ENCODE data around the gene C1QTNF2. TPM values are rescaled to one million over a fixed set of nuclear protein-coding genes. Genes with fewer than 3 reads are reported as not detected.
A peak's percentile ranks its signal among the peaks of the same experiment; 100 is the strongest.

Gene C1QTNF2
- total RNA-seq = not detected

DNA sequence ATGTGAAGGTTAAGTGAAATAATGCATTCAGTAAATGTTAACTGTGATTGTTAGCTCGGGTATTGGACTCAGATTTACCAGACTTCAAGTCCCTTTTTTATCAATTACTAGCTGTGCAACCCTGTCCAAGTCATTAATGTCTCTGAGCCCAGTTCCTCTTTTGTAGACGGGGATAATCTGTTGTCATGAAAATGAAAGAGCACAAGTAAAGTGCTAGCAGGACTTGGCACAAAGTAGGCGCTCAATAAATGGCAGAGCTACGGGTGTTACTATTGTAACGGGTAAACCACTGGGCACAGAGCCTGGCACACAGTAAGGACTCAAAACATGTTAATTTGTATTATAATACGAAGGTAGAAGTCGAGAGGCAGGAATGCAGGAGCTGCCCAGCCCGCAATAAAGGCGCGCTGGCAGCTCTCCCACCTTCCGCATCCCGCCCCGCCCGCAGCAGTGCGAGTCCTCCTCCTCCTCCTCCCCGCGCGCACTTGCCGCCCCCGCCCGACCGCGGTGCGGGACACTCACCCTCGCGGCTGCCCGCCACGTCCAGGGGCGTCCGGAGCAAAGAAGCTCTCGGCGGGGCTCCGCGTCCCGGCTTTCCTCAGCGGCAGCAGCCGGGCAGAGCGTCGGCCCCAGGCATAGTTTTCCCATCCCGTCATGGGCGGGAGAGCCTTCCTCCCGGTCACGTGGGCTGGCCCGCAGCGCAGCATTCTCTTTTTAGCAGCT lies at the start of gene C1QTNF2:
C1QTNF2 (minus strand) TSS at position 637 of the 723 bp plus-strand sequence. CDS start 15,615 bp downstream, outside the sequence.
- H3K9me3 Mint-ChIP-seq (ENCODE audit: low read depth) = no peaks in the 10 kb centered on the region
- CTCF ChIA-PET = interaction anchor here (0.6 to 1.3 kb wide), 4 partner anchors 21 to 499 kb away, joined by 3 to 4 read pairs (median 4); no protein-coding TSS in a partner anchor
- DNase-seq (no peak), ATAC-seq (peak; percentile 45)
- H3K27me3 Mint-ChIP-seq = peaks cover 77% of the 10 kb centered on the region
- peaks cover 9% of the 10 kb centered on the region for H3K4me1 Mint-ChIP-seq
- peak within 1 kb of the TSS; percentile 27 for H3K4me3 Mint-ChIP-seq
- H3K36me3 Mint-ChIP-seq = no peaks in the 10 kb centered on the region
- H3K27ac Mint-ChIP-seq = no peak within 1 kb of the TSS

DNA sequence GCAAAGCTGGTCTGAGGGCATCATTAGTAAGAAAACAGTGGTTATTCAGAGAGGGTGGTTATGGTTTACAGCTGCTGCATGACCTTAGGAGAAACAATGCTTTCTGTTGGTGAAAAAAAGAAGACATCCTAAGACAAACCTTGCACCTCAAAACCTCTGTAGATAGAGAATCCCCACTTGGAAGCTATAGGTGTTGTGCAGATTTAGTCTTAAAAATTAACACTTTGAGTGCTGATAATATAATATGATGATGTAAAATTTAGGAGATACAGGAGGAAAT lies 49.8 kb upstream of the C1QTNF2 start:
- Mint-ChIP-seq H3K36me3 (peaks cover 33% of the 10 kb centered on the region), H3K9me3 (ENCODE audit: low read depth) (no peaks in the 10 kb centered on the region), H3K4me1 (peaks cover 72% of the 10 kb centered on the region), H3K4me3 (peak overlapping the region; percentile 87), H3K27me3 (no peaks in the 10 kb centered on the region), H3K27ac (peak overlapping the region; percentile 96)
- DNase-seq = no peak
- ATAC-seq = no peak
- CTCF ChIA-PET = interaction anchor here (1.4 to 3.4 kb wide), 4 partner anchors 10 to 87 kb away, joined by 3 to 40 read pairs (median 7); no protein-coding TSS in a partner anchor

GRCh38 chr5:160419458-160420330 lies 49.3 kb upstream of the C1QTNF2 start:
- Mint-ChIP-seq H3K36me3 (peaks cover 29% of the 10 kb centered on the region), H3K9me3 (ENCODE audit: low read depth) (no peaks in the 10 kb centered on the region)
- CTCF ChIA-PET = interaction anchor here (0.6 to 3.4 kb wide), 7 partner anchors 9 to 532 kb away, joined by 3 to 40 read pairs (median 4); no protein-coding TSS in a partner anchor

GRCh38 chr5:160418561-160419457 lies 48.4 kb upstream of the C1QTNF2 start, which contains the start of gene SLU7:
Gene SLU7 (minus strand): TSS chr5:160419081. CDS start chr5:160415294, 3,787 bp downstream.
- peaks cover 58% of the 10 kb centered on the region for H3K4me1 Mint-ChIP-seq
- H3K36me3 Mint-ChIP-seq = peaks cover 21% of the 10 kb centered on the region

More at GRCh38 chr5:160419458-160420330, 49.3 kb upstream of the C1QTNF2 start:
- no peak for ATAC-seq
- Mint-ChIP-seq H3K27me3 (no peaks in the 10 kb centered on the region), H3K27ac (peak overlapping the region; percentile 96), H3K4me1 (peaks cover 67% of the 10 kb centered on the region), H3K4me3 (peak overlapping the region; percentile 87)
- no peak for DNase-seq

DNA sequence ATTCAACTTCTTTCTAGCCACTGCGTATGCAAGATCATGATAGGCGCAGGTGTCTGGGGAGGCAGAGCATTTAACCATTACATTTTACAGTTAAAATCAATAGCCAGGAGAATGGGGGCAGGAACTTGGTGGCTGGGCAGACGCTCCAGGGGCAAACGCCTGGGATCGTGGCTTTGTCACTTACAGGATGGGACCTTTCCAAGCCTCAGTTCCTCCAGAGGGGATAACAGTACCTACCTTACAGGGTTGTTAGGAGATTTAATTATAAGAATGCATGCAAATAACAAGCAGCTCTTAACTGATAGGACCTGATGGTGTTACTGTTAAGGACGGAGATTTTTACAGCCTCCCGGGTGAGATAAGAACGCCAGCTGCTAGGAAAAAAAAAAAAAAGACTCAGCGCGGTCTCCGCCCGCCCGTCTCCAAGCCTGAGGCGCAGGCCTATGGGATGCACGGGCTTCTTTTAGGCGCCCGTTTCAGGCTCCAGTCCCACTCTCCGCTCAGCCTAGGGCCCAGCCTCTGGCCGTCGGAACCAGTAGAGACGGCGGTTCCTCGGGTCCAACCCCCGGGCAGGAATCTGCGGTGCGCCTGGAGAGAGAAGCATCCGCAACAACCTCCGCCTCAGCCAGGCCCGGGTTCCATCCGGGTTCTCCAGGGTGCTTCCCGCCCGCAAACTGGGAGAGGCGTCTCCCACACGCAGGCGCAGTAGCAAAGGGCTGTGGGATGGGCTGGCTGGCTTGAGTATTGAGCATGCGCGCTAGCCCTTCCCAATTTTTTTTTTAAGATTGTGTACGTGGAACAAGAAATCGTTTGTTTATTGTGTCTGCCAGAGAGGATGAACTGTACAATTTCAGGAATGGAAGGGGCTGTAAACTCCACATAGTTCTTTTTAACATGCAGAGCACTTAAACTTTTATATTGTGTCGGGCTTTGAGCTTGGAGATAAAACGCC lies 29.3 kb upstream of the C1QTNF2 start, which contains the start of gene FAM200C:
FAM200C (minus strand) TSS at position 653 of the 952 bp plus-strand sequence. CDS start 4,564 bp downstream, outside the sequence.
- H3K36me3 Mint-ChIP-seq = peaks cover 20% of the 10 kb centered on the region
- peaks cover 17% of the 10 kb centered on the region for H3K4me1 Mint-ChIP-seq
- peak within 1 kb of the TSS; percentile 85 for H3K4me3 Mint-ChIP-seq
- ATAC-seq (peak; percentile 91), DNase-seq (peak; percentile 82)
- CTCF ChIA-PET = interaction anchor here (2.5 to 2.6 kb wide), 2 partner anchors 8 to 39 kb away, joined by 13 read pairs; no protein-coding TSS in a partner anchor
- peak within 1 kb of the TSS; percentile 70 for H3K27ac Mint-ChIP-seq
- H3K27me3 Mint-ChIP-seq = no peaks in the 10 kb centered on the region
- no peaks in the 10 kb centered on the region for H3K9me3 Mint-ChIP-seq (ENCODE audit: low read depth)

More at GRCh38 chr5:160418561-160419457, 48.4 kb upstream of the C1QTNF2 start, which contains the start of gene SLU7:
- CTCF ChIA-PET = interaction anchor here (1.0 to 3.4 kb wide), 7 partner anchors 8 to 396 kb away, joined by 3 to 40 read pairs (median 4); no protein-coding TSS in a partner anchor
- Mint-ChIP-seq H3K4me3 (peak within 1 kb of the TSS; percentile 87), H3K27me3 (no peaks in the 10 kb centered on the region), H3K9me3 (ENCODE audit: low read depth) (no peaks in the 10 kb centered on the region), H3K27ac (peak within 1 kb of the TSS; percentile 96)
- ATAC-seq (peak; percentile 79), DNase-seq (peak; percentile 96)

DNA sequence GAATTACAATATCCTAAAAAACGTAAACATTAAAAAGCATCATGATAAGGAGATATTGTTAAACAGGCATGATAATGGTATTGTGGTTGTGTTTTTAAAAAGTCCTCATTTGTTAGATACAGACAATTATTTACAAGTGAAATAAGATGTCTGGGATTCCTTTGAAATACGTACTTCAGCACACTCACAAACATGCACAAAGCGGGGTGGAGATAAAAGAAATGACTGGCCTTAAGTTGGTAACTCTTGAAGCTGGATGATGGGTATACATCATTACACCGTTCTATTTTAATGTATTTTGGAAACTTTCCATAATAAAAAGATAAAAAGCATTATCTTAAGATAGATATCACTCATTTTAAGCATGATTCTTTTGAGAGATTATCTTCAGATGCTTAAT lies 28.4 kb upstream of the C1QTNF2 start:
- DNase-seq (no peak), ATAC-seq (no peak)
- Mint-ChIP-seq H3K9me3 (ENCODE audit: low read depth) (no peaks in the 10 kb centered on the region), H3K27ac (no peak overlapping the region), H3K4me1 (peaks cover 17% of the 10 kb centered on the region), H3K27me3 (no peaks in the 10 kb centered on the region), H3K4me3 (peak overlapping the region; percentile 85), H3K36me3 (peaks cover 11% of the 10 kb centered on the region)
- CTCF ChIA-PET = interaction anchor here (2.6 kb wide), 1 partner anchor 7 kb away, joined by 13 read pairs; no protein-coding TSS in a partner anchor

DNA sequence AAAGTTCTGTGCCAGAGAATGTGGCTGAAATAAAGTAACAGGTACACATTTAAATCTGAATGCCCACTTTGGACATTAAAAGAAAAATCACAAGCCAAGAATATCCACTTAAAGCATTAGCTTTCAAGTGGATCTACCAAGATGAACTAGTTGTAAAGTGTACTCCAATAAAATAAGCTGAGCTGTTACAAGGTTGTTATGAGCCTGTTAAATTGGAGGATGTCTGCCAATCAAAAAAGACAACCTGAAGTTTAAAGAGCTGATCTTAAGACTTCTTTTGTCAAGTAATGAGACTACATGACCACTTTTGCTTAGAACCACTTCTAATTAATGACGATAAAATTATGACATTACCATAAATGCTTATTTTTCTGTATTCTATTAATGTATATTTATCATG lies 27.1 kb upstream of the C1QTNF2 start:
- Mint-ChIP-seq H3K27ac (no peak overlapping the region), H3K27me3 (no peaks in the 10 kb centered on the region), H3K36me3 (peaks cover 4% of the 10 kb centered on the region), H3K4me1 (peaks cover 17% of the 10 kb centered on the region), H3K4me3 (no peak overlapping the region), H3K9me3 (ENCODE audit: low read depth) (no peaks in the 10 kb centered on the region)
- DNase-seq (no peak), ATAC-seq (no peak)
- CTCF ChIA-PET = interaction anchor here (1.2 to 1.3 kb wide), 2 partner anchors 41 to 376 kb away, joined by 3 to 5 read pairs; no protein-coding TSS in a partner anchor

DNA sequence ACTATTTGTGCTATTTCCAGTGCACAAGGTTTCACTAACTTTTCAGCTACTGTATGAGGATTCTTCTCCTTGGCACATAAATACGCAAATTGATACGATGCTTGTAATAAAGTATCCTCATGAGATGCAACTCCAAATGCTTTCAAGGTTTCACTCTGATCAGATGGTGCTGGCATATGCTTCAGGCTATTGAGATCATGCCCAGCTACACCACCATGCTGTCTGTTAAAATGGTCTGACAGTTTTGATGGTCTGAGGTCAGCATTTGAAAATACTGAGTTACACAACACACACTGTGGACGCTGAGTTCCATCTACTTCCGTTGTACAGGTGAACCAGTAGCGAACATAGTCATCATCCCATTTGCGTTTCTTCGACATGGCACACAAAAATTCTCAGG lies 24.7 kb upstream of the C1QTNF2 start:
- H3K36me3 Mint-ChIP-seq = peaks cover 2% of the 10 kb centered on the region
- DNase-seq (no peak), ATAC-seq (no peak)
- H3K4me1 Mint-ChIP-seq = peaks cover 13% of the 10 kb centered on the region
- no peaks in the 10 kb centered on the region for H3K27me3 Mint-ChIP-seq
- H3K27ac Mint-ChIP-seq = no peak overlapping the region
- H3K9me3 Mint-ChIP-seq (ENCODE audit: low read depth) = no peaks in the 10 kb centered on the region
- no peak overlapping the region for H3K4me3 Mint-ChIP-seq
- CTCF ChIA-PET = interaction anchor here (1.1 kb wide), 1 partner anchor 15 kb away, joined by 3 read pairs; no protein-coding TSS in a partner anchor

- no peak for ATAC-seq
- H3K4me1 Mint-ChIP-seq = no peaks in the 10 kb centered on the region
- no peak for DNase-seq
- peaks cover 9% of the 10 kb centered on the region for H3K27me3 Mint-ChIP-seq
- peaks cover 5% of the 10 kb centered on the region for H3K36me3 Mint-ChIP-seq
- CTCF ChIA-PET = interaction anchor here (0.6 to 2.5 kb wide), 19 partner anchors 9 to 382 kb away, joined by 3 to 13 read pairs (median 3); partner anchors contain the start of genes C1QTNF2, FAM200C, PTTG1 and TTC1
- H3K27ac Mint-ChIP-seq = no peak overlapping the region
- peaks cover 5% of the 10 kb centered on the region for H3K9me3 Mint-ChIP-seq (ENCODE audit: low read depth)
- no peak overlapping the region for H3K4me3 Mint-ChIP-seq
These were observed 20.6 kb upstream of the C1QTNF2 start for GRCh38 chr5:160390787-160391696.

DNA sequence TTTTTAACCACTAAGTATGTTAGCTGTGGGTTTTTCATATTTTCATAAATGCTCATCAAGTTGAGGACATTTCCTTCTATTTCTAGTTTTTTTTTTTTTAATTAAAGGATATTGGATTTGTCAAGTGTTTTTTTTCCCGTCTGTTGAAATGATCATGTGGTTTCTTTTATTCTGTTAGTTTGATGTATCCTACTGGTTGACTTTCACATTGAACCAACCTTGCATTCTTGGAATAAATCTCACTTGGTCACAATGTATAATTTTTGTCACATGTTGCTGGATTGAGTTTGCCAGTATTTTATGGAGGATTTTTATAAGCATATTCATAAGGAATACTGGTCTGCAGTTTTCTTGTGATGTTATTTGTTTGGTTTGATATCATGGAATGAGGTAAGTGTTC lies 17.0 kb upstream of the C1QTNF2 start:
- no peak for ATAC-seq
- peaks cover 5% of the 10 kb centered on the region for H3K9me3 Mint-ChIP-seq (ENCODE audit: low read depth)
- H3K4me1 Mint-ChIP-seq = no peaks in the 10 kb centered on the region
- H3K36me3 Mint-ChIP-seq = peaks cover 5% of the 10 kb centered on the region
- CTCF ChIA-PET = interaction anchor here (0.7 kb wide), 1 partner anchor 56 kb away, joined by 3 read pairs; no protein-coding TSS in a partner anchor
- no peak overlapping the region for H3K27ac Mint-ChIP-seq
- H3K27me3 Mint-ChIP-seq = peaks cover 13% of the 10 kb centered on the region
- DNase-seq = no peak
- H3K4me3 Mint-ChIP-seq = no peak overlapping the region

- CTCF ChIA-PET = no interaction called here
These were observed 15.1 kb upstream of the C1QTNF2 start for GRCh38 chr5:160385496-160385895.

More at GRCh38 chr5:160385496-160385895, 15.1 kb upstream of the C1QTNF2 start:
- H3K27ac Mint-ChIP-seq = no peak overlapping the region
- ATAC-seq (no peak), DNase-seq (no peak)
- peaks cover 5% of the 10 kb centered on the region for H3K9me3 Mint-ChIP-seq (ENCODE audit: low read depth)
- no peak overlapping the region for H3K4me3 Mint-ChIP-seq
- H3K4me1 Mint-ChIP-seq = no peaks in the 10 kb centered on the region
- peaks cover 5% of the 10 kb centered on the region for H3K36me3 Mint-ChIP-seq
- H3K27me3 Mint-ChIP-seq = peaks cover 26% of the 10 kb centered on the region

All from activated CD8-positive, alpha-beta memory T cell treated with anti-CD3 and anti-CD28 coated beads, Interleukin-2, amount 10 ng/mL, durations not matched to agents 7 days and 5 days (primary cell).